GM10266 (cell line): ENCODE results near the gene FAM168B.
"Not testable (repeated sequence)": the region's sequence is repeated elsewhere in the genome, so short reads cannot be mapped to it uniquely, and the experiment has no call there.

ENCODE experiments used
- DNase-seq: peaks from one replicate; pipeline ENCODE4 v3.0.0; 2012; ENCODE audit errors: extremely low spot score
- CTCF ChIP-seq: IDR thresholded peaks from 2 replicates; pipeline ENCODE4 v1.5.1; 2012; ENCODE audit warnings: mild to moderate bottlenecking, low read depth; ENCODE audit not compliant: control insufficient read depth, insufficient read depth; ENCODE audit errors: missing control alignments

Gene FAM168B

DNA sequence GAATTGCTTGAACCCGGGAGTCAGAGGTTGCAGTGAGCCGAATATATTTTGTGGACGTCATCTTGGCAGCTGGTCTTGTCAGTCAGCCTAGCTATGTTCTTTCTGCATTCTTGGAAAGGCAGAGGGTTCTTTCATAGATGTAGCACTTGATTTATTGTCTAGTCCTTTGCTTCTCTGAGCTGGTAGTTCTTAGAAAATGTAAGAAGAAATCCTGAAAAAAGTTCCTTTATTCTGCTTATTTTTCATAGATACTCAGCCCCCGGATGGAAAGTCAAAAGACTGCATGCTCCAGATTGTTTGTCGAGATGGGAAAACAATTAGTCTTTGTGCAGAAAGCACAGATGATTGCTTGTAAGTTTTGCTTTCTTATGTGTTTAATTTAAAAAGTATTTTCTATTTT, 33.2 kb upstream of the FAM168B start:
- no peak for DNase-seq
- no peak for TF ChIP-seq CTCF

- no peak for DNase-seq
Measured at GRCh38 chr2:131125195-131125757, 32.0 kb upstream of the FAM168B start.

GRCh38 chr2:131123192-131123591, 29.9 kb upstream of the FAM168B start:
- TF ChIP-seq CTCF, result no peak

More at GRCh38 chr2:131125195-131125757, 32.0 kb upstream of the FAM168B start:
- TF ChIP-seq CTCF, result no peak

GRCh38 chr2:131122496-131122895, 29.2 kb upstream of the FAM168B start:
- DNase-seq, result no peak
- TF ChIP-seq CTCF, result no peak

More at GRCh38 chr2:131123192-131123591, 29.9 kb upstream of the FAM168B start:
- DNase-seq, result no peak

GRCh38 chr2:131121464-131121863, 28.2 kb upstream of the FAM168B start:
- TF ChIP-seq CTCF, result no peak
- no peak for DNase-seq

DNA sequence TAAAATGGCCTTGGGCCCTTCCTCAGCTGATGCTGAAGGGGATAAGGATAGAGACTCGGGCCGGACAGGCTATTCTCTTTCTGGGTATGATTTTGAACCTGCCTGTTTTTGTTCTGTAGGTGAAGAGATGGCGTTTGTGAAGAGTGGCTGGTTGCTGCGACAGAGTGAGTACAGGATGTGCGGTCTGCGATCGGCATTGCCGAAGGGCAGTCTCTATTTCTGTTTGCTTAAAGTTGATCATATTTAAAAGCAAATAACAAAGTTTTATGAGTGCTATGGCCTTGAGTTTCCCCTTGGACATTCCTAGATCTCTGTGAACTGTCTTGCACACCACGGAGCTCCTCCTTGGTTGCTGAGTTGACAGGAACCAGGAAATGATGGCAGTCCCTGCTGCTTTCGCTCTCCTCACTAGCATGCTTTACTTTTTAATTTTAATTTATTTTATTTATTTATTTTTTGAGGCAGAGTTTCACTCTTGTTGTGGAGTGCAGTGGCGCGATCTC, 27.6 kb upstream of the FAM168B start:
- DNase-seq, result no peak
- no peak for TF ChIP-seq CTCF

DNA sequence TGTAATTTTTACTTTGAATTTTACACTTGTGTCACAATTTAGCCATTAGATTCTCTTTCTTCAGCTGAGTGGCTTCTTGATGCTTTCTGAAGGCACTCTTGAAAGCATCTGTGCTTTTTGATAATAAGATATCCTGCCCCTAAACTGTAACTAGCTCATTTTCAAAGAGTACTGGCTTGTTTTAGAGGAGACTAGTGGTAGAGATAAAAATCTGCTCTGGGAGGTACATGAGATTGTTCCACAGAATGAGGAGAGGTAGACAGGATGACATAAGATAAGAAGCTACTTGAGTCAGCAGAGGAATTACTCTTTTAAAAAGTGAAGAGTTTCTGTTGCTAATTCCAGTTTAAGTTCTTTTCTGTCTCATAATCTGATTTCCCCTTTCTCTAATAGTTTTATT, 22.5 kb upstream of the FAM168B start:
- no peak for TF ChIP-seq CTCF

GRCh38 chr2:131114950-131115349, 21.7 kb upstream of the FAM168B start:
- DNase-seq, result not testable (repeated sequence)

More for the DNA sequence above, 22.5 kb upstream of the FAM168B start:
- no peak for DNase-seq
